K562 (cell line): Measurements from ENCODE around the gene GCK. TPM values are rescaled to one million over a fixed set of nuclear protein-coding genes. Genes with fewer than 3 reads are reported as not detected.

Experiments
- CBX1 ChIP-seq: sonication (generic); IDR thresholded peaks from 2 replicates; pipeline ENCODE4 v1.6.1; 2016; ENCODE audit warnings: antibody characterized with exemption, low read depth, mild to moderate bottlenecking
- CHD4 ChIP-seq: fragments of 200-600 bp; sonication (generic); IDR thresholded peaks from 3 replicates; pipeline ENCODE4 v1.6.1; 2012; ENCODE audit warnings: low read depth, mild to moderate bottlenecking, mixed read lengths, low read length, inconsistent platforms; ENCODE audit not compliant: insufficient read depth, insufficient replicate concordance, poor library complexity, severe bottlenecking
- GTF3C2 ChIP-seq: IDR thresholded peaks from 3 replicates; pipeline ENCODE4 v1.6.1; 2011; ENCODE audit warnings: borderline replicate concordance, mild to moderate bottlenecking, moderate library complexity; ENCODE audit not compliant: insufficient read length; ENCODE audit errors: extremely low read depth
- MTA1 ChIP-seq: fragments of 450-650 bp; IDR thresholded peaks from 2 replicates; pipeline ENCODE4 v1.6.1; 2017; ENCODE audit warnings: borderline replicate concordance
- NBN ChIP-seq: fragments of 450-650 bp; IDR thresholded peaks from 2 replicates; pipeline ENCODE4 v1.6.1; 2016; ENCODE audit warnings: low read depth, mild to moderate bottlenecking
- PTTG1 ChIP-seq: fragments of 450-650 bp; IDR thresholded peaks from 2 replicates; pipeline ENCODE4 v1.6.1; 2016; ENCODE audit warnings: low read depth, mild to moderate bottlenecking, missing genetic modification characterization, missing compliant biosample characterization
- RFX5 ChIP-seq: IDR thresholded peaks from 2 replicates; pipeline ENCODE4 v1.6.1; 2011; ENCODE audit warnings: low read depth, mild to moderate bottlenecking, improper control_type of control experiment, low read length
- SMARCA5 ChIP-seq: fragments of 450-650 bp; IDR thresholded peaks from 2 replicates; pipeline ENCODE4 v1.6.1; 2016
- THRB ChIP-seq: fragments of 450-650 bp; formaldehyde crosslinking; conservative IDR thresholded peaks from 2 replicates; pipeline ENCODE4 v1.4.0; 2022; ENCODE audit warnings: mild to moderate bottlenecking, missing genetic modification characterization
- ZNF318 ChIP-seq, 2 experiments: fragments of 450-650 bp; IDR thresholded peaks; 2 replicates each; pipeline ENCODE4 v1.6.1; 2016; ENCODE audit warnings: mild to moderate bottlenecking in 2 of 2, borderline replicate concordance in 1 of 2, low read depth in 1 of 2, moderate library complexity in 1 of 2
- ZNF41 ChIP-seq: fragments of 250-450 bp; sonication (Bioruptor Pico); conservative IDR thresholded peaks from 2 replicates; pipeline ENCODE4 v1.4.0; 2020; ENCODE audit warnings: mild to moderate bottlenecking
- polyA plus RNA-seq, 8 experiments: library from polyadenylated mRNA; depleted of rRNA in 4 of 8; stranded (reverse) in 5 of 8; unstranded in 3 of 8; fragments of >200 nt; fragmentation: Nextera tagmentation in 2 of 8; fragmentation: Illumina TruSeq in 1 of 8; extraction: Ambion mirVana in 2 of 8; extraction: Trizol in 1 of 8; gene quantifications; 2 replicates each; pipeline versions ENCODE4 v1.2.1 to v1.2.3, GENCODE V29; 2011 to 2014; ENCODE audit warnings: inconsistent platforms in 1 of 8, missing spikeins in 1 of 8
- total RNA-seq, 7 experiments: library from RNA; depleted of rRNA in 6 of 7; stranded (reverse); fragments of >200 nt in 6 of 7; fragmentation: Illumina TruSeq in 2 of 7; extraction: Trizol in 2 of 7; gene quantifications; 2 replicates each; pipeline versions ENCODE4 v1.2.1 to v1.2.3, GENCODE V29; 2011 to 2021; ENCODE audit warnings: low replicate concordance in 1 of 7

Gene GCK
- total and polyA plus RNA-seq, 9 of the 15 experiments (the other 6 are each of a cell fraction or from before 2014, with no cell fraction given) = 0.11 to 0.55 (median 0.16) TPM; not detected in 3

GRCh38 chr7:44147026-44147991 lies 41.9 kb downstream of the GCK start (continued):
- no peak for TF ChIP-seq ZNF318 (IDR thresholded peaks at IDR 0.05; ENCODE audit: borderline replicate concordance in 1 of 2, low read depth in 1 of 2)
- TF ChIP-seq CBX1 = no peak
- no peak for TF ChIP-seq RFX5
- TF ChIP-seq NBN = peak; percentile 65; the same call in 1 of the 2 replicates
- peak; percentile 39 for TF ChIP-seq CHD4
- TF ChIP-seq THRB (CRISPR knock-in tag) = no peak
- no peak for TF ChIP-seq ZNF41 (CRISPR knock-in tag)
- no peak for TF ChIP-seq GTF3C2
- TF ChIP-seq MTA1 = no peak
- TF ChIP-seq SMARCA5 = no peak
- no peak for TF ChIP-seq PTTG1 (tag)
